Liver (tissue), 3 donors: Measurements from ENCODE around the gene DYNC1I2.

Source experiments
- HNF4A ChIP-seq, 2 donors: conservative IDR thresholded peaks; 2 replicates each; pipeline ENCODE4 v1.6.1; 2016; ENCODE audit warnings: antibody characterized with exemption in 2 of 2, mild to moderate bottlenecking in 2 of 2
- HNF4G ChIP-seq: IDR thresholded peaks from 2 replicates; pipeline ENCODE4 v1.6.1; 2016; ENCODE audit warnings: antibody characterized with exemption
- MAX ChIP-seq: IDR thresholded peaks from 2 replicates; pipeline ENCODE4 v1.6.1; 2016; ENCODE audit warnings: antibody characterized with exemption
- REST ChIP-seq: IDR thresholded peaks from 2 replicates; pipeline ENCODE4 v1.6.1; 2016; ENCODE audit warnings: antibody characterized with exemption, mild to moderate bottlenecking
- ZBTB33 ChIP-seq: IDR thresholded peaks from 2 replicates; pipeline ENCODE4 v1.6.1; 2016; ENCODE audit warnings: antibody characterized with exemption
- TF ChIP-seq, protein P1 (sequence below): fragments of 150-350 bp; IDR thresholded peaks from 2 replicates; pipeline ENCODE4 v1.5.1; 2017; ENCODE audit warnings: improper control_type of control experiment, low read depth, low read length; ENCODE audit not compliant: missing input control
- donor health status: healthy.
- donor health status: healthy.

GRCh38 chr2:171688129-171688465, 828 bp downstream of the DYNC1I2 start:
- TF ChIP-seq, protein P1, sequence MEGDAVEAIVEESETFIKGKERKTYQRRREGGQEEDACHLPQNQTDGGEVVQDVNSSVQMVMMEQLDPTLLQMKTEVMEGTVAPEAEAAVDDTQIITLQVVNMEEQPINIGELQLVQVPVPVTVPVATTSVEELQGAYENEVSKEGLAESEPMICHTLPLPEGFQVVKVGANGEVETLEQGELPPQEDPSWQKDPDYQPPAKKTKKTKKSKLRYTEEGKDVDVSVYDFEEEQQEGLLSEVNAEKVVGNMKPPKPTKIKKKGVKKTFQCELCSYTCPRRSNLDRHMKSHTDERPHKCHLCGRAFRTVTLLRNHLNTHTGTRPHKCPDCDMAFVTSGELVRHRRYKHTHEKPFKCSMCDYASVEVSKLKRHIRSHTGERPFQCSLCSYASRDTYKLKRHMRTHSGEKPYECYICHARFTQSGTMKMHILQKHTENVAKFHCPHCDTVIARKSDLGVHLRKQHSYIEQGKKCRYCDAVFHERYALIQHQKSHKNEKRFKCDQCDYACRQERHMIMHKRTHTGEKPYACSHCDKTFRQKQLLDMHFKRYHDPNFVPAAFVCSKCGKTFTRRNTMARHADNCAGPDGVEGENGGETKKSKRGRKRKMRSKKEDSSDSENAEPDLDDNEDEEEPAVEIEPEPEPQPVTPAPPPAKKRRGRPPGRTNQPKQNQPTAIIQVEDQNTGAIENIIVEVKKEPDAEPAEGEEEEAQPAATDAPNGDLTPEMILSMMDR, result no peak
- TF ChIP-seq ZBTB33 (no peak), HNF4G (no peak), MAX (no peak), REST (no peak), HNF4A (conservative IDR thresholded peaks at IDR 0.05) (no peak)
